ENCODE data around the gene DLGAP4. TPM values are rescaled to one million over a fixed set of nuclear protein-coding genes. Genes with fewer than 3 reads are reported as not detected.

Gene DLGAP4
- total and polyA plus RNA-seq, 10 of the 15 experiments (the other 5 are each of a cell fraction or from before 2014, with no cell fraction given) = 0.42 to 43.3 (median 19.0) TPM

GRCh38 chr20:36334281-36335205 is 28.4 kb downstream of the DLGAP4 start (continued):
- no peak for TF ChIP-seq ZSCAN29 (IDR thresholded peaks at IDR 0.05)

- H3K9ac ChIP-seq (ENCODE audit: control insufficient read depth, insufficient read depth, low read length) = no peak overlapping the region
- FAIRE-seq = no peak
- ChIA-PET CTCF (no interaction called here), SMC1A (ENCODE audit: uncharacterized antibody, unreplicated experiment) (no interaction called here), RAD21 (ENCODE audit: unreplicated experiment) (no interaction called here), POLR2A (no interaction called here)
- H4K20me1 ChIP-seq (ENCODE audit: control insufficient read depth, insufficient read depth) = no peaks in the 10 kb centered on the region
- H3K4me3 ChIP-seq = no peak overlapping the region
- H3K4me2 ChIP-seq (ENCODE audit: control insufficient read depth, insufficient read depth) = no peak overlapping the region
- no peaks in the 10 kb centered on the region for H3K79me2 ChIP-seq (ENCODE audit: control insufficient read depth, insufficient read depth, low read length)
- no peak overlapping the region for H2AFZ ChIP-seq (ENCODE audit: control insufficient read depth, low read depth, low read length)
- no peaks in the 10 kb centered on the region for H3K9me3 ChIP-seq (replicated peaks; ENCODE audit: control insufficient read depth, insufficient read depth, low read length)
- no peaks in the 10 kb centered on the region for H3K4me1 ChIP-seq (ENCODE audit: control insufficient read depth, insufficient read depth, low read length)
- in situ Hi-C loops (cut with MboI) = no loop called here
- no TSS peak for BruUV-seq (replicated peaks)
- H3K27ac ChIP-seq (ENCODE audit: control insufficient read depth, insufficient read depth) = no peak overlapping the region
- ATAC-seq = no peak
- 42% methylated on average over 11 of the region's 12 CpGs for WGBS (ENCODE audit: insufficient coverage, insufficient replicate concordance, low lambda C conversion rate, missing lambda C conversion rate)
- TF ChIP-seq PML (IDR thresholded peaks at IDR 0.05; ENCODE audit: low read length) (no peak), MYB (IDR thresholded peaks at IDR 0.05; ENCODE audit: borderline replicate concordance, low read depth, low read length) (no peak), FOXK2 (IDR thresholded peaks at IDR 0.05) (no peak), ZNF217 (IDR thresholded peaks at IDR 0.05) (no peak), ZBTB40 (IDR thresholded peaks at IDR 0.05; ENCODE audit: borderline replicate concordance) (no peak)
- TF ChIP-seq, protein P1, sequence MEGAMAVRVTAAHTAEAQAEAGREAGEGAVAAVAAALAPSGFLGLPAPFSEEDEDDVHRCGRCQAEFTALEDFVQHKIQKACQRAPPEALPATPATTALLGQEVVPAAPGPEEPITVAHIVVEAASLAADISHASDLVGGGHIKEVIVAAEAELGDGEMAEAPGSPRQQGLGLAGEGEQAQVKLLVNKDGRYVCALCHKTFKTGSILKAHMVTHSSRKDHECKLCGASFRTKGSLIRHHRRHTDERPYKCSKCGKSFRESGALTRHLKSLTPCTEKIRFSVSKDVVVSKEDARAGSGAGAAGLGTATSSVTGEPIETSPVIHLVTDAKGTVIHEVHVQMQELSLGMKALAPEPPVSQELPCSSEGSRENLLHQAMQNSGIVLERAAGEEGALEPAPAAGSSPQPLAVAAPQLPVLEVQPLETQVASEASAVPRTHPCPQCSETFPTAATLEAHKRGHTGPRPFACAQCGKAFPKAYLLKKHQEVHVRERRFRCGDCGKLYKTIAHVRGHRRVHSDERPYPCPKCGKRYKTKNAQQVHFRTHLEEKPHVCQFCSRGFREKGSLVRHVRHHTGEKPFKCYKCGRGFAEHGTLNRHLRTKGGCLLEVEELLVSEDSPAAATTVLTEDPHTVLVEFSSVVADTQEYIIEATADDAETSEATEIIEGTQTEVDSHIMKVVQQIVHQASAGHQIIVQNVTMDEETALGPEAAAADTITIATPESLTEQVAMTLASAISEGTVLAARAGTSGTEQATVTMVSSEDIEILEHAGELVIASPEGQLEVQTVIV (IDR thresholded peaks at IDR 0.05; ENCODE audit: borderline replicate concordance, partially characterized antibody) = no peak
- no peaks in the 10 kb centered on the region for H3K36me3 ChIP-seq (ENCODE audit: control insufficient read depth in 2 of 2, insufficient read depth in 2 of 2, low read length in 1 of 2)
- peaks cover 0 to 8% of the 10 kb centered on the region in 2 experiments; a peak in 2 of 4 replicates for H3K27me3 ChIP-seq (replicated peaks in 1 of 2; ENCODE audit: control insufficient read depth in 2 of 2, insufficient read depth in 2 of 2, low read length in 1 of 2)
- intact Hi-C loops (cut with micrococcal nuclease; ENCODE audit: unreplicated experiment) = no loop called here
- no peak for DNase-seq (ENCODE audit: low read depth, low spot score)
Measured at GRCh38 chr20:36335206-36335870, 29.2 kb downstream of the DLGAP4 start.

All from GM12878 (cell line).